Left hindlimb (tissue), 1 donor: ENCODE measurements around the gene CEP112.
"Not testable (repeated sequence)": the region's sequence is repeated elsewhere in the genome, so short reads cannot be mapped to it uniquely, and the experiment has no call there.

Experiments
- DNase-seq: peaks from one replicate; pipeline ENCODE4 v3.0.0-alpha.2; 2018

CEP112 gene

GRCh38 chr17:65756760-65757159 is 435.2 kb downstream of the CEP112 start:
- DNase-seq: no peak

GRCh38 chr17:65755799-65756198 is 436.1 kb downstream of the CEP112 start:
- DNase-seq: no peak

DNA sequence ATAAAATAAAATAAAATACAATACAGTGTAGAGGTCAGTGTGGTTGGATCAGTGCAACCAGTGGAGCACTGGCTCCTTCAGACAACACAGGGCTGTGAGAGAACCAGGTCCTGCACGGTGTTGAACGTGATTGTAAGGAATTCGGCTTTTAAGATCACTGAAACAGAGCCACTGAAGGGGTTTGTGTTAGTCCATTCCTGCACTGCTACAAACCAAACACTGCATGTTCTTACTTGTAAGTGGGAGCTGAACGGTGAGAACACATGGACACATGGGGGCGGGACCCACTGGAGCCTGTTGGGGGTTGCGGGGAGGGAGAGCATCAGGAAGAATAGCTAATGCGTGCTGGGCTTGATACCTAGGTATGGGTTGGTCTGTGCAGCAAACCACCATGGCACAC is 437.3 kb downstream of the CEP112 start:
- DNase-seq: no peak

DNA sequence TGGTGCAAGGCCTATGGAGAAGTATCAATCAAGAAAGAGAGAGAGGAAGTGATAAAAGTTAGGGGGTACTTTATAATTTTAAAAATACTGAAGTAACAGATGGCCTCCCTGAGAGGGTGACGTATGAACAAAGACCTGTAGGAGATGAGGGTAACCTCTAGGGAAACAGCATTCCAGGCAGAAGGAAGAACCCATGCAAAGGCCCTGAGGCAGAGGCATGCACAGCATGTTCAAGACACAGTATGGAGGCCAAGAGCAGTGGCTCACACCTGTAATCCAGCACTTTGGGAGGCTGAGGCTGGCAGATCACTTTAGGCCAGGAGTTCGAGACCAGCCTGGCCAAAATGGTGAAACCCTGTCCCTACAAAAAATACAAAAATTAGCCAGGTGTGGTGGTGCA is 437.9 kb downstream of the CEP112 start:
- DNase-seq: no peak

GRCh38 chr17:65753348-65753747 is 438.6 kb downstream of the CEP112 start:
- no peak for DNase-seq

DNA sequence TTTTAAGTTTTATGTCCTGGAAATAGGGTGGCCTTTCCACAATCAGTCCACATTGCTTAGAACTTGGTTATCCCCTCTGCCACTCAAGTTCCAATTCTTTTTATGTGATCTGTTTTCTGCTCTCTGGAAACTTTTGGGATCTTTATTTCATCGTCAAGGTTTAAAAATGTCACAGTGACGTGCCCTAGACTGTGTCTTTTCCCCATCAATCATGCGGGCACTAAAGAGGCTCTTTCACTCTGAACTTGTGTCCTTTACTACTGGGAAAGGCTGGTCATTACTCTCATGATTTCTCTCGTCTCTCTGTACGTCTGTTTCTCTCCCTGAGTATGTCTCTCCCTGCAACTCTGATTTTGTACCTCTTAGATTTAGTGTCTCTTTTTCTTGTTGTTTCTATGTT is 440.7 kb downstream of the CEP112 start:
- no peak for DNase-seq

DNA sequence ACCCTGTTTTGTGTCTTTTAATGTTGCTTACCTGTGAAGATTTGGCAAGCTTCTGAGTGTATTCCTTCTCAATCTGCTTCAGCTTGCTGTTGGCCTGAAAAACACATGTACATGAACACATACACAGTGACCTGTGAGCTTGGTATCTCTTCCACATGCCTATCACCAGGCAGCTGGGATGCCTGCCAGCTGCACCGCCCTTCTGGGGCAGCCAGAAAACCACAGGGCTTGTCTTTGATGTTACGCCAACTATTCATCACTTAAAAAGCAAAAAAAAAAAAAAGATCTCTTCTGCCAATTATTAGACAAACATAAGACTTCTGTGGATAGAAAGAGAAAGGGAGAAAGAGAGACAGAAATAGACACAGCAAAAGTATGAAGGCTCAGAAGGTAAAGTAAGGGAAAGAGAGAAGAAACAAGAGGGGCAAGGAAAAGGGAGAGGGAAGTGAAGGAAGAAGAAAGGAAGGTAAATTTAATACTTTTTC is 441.3 kb downstream of the CEP112 start:
- no peak for DNase-seq

GRCh38 chr17:65750166-65750565 is 441.8 kb downstream of the CEP112 start:
- DNase-seq: no peak

DNA sequence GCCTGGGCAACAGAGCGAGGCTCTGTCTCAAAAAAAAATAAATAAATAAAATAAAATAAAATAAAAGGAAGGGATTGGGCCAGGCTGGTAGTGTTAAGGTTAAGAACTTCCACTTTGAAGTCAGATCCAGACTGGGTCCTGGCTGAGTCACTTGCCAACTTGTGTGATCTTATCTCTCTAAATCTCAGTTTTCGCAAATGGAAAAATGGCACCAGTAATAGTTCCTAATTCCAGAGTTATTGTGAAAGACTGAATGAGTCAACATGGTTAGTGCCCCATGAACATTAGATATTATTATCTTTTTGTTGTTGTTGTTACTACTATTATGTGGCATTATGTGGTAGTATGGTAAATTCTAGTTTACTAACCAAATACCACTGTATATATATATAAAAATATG is 442.5 kb downstream of the CEP112 start:
- DNase-seq: no peak

- DNase-seq: no peak
These were observed 446.7 kb downstream of the CEP112 start for GRCh38 chr17:65745241-65745640.

DNA sequence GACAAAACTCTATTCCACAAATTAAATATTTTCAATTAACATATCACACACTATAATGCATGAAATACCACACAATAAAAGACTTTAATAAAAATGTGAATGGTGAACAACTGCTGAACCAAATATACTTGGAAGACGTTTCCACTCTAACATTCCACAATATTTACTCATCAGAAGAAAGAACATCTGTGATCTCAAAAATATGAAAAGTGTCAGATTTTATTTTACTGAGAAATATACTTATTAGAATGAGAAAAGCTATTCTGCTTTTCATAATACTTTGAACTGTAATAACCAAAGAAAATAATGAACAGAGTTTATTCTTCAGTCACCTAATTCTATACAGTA is 448.7 kb downstream of the CEP112 start:
- no peak for DNase-seq

GRCh38 chr17:65742403-65743307 is 449.3 kb downstream of the CEP112 start:
- DNase-seq: peak; percentile 40

DNA sequence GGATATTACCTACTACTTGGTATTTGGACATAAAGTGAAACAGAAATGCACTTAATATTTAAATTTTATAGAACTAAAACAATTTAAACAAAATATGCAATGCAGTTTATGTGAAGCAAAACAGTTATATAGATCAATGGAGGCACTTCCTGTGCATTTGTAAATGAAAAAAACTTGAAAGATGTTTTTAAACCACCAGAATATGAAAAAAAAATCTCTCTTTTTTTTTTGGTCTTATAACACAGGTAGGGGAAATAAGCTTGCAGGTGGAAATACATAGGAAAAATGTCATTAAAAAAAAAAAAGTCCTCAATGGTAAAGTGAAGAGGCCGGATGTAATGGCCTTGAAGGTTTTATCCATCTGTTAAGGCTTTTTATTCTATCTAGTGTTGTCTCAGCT is 450.2 kb downstream of the CEP112 start:
- no peak for DNase-seq

DNA sequence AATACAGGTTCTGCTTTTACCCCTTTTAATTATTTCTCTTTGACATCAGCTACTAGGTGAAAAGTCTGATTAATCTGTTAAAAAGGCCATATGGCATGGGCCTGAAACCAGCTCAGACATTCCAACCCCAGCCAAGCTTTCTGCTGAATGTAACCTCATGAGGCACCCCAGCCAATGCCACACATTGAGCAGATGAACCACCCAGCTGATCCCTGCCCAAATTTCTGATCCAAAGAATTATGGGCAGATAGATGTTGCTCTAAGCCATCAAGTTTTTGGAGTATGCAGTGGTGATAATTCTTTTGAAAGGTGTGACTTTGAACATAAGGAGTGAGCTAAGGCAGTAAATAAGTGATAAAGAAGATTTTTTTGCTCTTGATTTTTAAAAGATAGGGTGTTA is 452.9 kb downstream of the CEP112 start:
- DNase-seq: no peak

DNA sequence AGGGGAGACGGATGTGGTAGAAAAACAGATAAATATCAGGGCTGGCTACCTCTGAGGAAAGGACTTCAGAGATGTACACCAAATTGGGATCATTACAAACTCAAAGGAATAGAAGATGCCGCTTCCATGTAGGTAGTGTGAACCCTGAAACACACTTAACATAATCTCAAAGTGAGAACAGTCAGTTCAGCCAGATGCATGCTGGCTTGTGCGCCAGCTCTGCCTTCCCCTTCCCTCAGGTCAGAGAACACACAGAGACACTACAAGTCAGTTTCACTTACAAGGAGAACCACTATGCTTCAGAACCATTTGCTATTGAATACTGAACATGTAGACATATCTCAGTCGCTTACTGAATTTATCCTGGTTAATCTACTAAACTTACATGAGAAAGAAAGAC is 454.5 kb downstream of the CEP112 start:
- no peak for DNase-seq

DNA sequence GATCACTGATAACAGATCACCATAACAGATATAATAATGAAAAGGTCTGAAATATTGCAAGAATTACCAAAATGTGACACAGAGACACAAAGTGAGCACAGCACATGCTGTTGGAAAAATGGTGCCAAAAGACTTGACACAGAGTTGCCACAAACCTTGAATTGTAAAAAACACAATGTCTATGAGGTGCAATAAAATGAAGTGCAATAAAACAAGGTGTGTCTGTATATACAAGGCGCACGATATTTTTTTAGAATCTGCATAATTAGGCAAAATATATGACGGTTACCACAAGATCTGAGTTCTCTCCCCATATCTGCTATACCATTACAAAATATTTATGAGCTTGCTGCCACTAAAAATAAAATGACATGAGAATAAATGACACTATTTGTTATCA is 458.6 kb downstream of the CEP112 start:
- no peak for DNase-seq

GRCh38 chr17:65732667-65733066 is 459.3 kb downstream of the CEP112 start:
- DNase-seq: not testable (repeated sequence)

GRCh38 chr17:65730711-65731169 is 461.2 kb downstream of the CEP112 start:
- DNase-seq: no peak

- no peak for DNase-seq
These were observed 462.7 kb downstream of the CEP112 start for GRCh38 chr17:65729207-65729606.

- DNase-seq: no peak
These were observed 464.1 kb downstream of the CEP112 start for GRCh38 chr17:65727832-65728231.

- no peak for DNase-seq
These were observed 464.7 kb downstream of the CEP112 start for GRCh38 chr17:65727246-65727645.

GRCh38 chr17:65723431-65724151 is 468.3 kb downstream of the CEP112 start:
- DNase-seq: no peak

GRCh38 chr17:65718601-65719000 is 473.3 kb downstream of the CEP112 start:
- DNase-seq: no peak
